HG02938 (cell line): ENCODE results near the gene TPRN.

ENCODE experiments used
- ATAC-seq: cut with Tn5 transposase; IDR thresholded peaks from one replicate; pipeline ENCODE4 v1.9.1; 2021; ENCODE audit warnings: mild to moderate bottlenecking, moderate library complexity; ENCODE audit not compliant: unreplicated experiment

TPRN gene

DNA sequence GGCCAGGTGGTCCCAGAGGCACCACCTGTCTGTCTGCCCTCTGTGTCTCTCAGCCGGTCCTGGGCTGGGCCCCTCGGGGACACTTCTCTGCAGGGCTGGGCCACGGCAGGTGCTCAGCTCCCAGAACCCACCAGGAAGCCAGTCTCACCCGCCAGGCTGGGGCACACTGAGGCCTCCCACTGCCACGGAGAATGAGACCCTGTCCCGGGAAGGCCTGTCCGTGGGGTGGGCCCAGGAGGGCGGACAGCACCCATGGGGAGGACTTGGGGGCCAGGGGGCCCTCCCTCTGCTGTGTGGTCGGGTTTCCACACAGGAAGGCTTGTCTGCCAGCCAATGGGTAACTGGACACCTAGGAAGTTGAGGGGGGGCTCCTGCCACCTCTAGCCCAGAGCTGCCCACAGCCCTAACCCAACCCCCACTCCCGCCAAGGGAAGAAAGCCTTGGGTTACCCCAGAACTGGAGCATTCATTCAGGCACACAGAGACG, 36.4 kb upstream of the TPRN start:
- no peak for ATAC-seq

DNA sequence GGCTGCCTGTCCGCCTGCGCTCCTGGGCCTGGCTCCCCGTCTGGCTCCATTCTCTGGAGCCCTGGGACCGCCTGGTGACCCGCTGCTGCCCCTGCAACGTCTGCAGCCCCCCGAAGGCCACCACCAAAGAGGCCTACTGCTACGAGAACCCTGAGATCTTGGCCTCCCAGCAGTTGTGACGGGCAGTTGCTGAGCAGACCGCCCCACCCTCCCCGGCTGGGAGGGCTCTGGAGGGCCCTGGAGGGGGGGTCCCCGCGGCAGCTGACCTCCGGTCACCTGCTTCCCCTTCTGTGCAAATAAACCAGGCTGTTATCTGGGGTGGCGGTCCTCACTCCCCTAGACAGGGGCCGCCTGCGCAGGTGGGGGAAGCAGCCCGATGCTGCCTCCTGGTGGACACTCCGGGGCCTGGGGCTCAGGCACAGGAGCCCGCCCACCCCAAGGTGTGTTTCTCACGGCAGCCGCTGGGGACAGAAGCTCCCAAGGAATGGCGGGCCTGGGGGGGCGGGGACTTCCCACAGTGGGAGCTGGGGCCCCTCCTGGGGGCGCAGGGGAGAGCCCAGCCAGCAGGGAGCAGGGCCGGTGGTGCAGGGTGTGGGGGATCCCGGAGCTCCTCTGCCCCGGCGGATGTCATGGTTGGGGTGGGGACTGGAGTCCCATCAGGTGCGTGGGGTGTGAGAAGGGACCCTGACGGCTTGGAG, 35.8 kb upstream of the TPRN start:
- ATAC-seq = no peak

GRCh38 chr9:137235424-137236237, 35.1 kb upstream of the TPRN start:
- ATAC-seq = no peak

- no peak for ATAC-seq
Observed at GRCh38 chr9:137234758-137235423, 34.4 kb upstream of the TPRN start.

- ATAC-seq = no peak
Observed at GRCh38 chr9:137234055-137234697, 33.6 kb upstream of the TPRN start.

GRCh38 chr9:137233143-137233980, 32.8 kb upstream of the TPRN start:
- no peak for ATAC-seq

DNA sequence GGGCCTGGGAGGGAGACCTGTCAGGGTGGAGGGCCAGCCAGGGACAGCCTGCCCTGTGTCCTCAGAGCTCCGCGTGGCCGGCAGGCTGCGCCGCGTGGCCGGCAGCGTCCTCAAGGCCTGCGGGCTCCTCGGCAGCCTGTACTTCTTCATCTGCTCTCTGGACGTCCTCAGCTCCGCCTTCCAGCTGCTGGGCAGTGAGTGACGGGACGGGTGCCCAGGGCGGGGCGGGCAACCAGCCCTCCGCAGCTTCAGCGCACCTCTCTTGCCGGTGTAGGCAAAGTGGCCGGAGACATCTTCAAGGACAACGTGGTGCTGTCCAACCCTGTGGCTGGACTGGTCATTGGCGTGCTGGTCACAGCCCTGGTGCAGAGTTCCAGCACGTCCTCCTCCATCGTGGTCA, 32.0 kb upstream of the TPRN start:
- ATAC-seq = no peak

- no peak for ATAC-seq
Observed at GRCh38 chr9:137232101-137232500, 31.6 kb upstream of the TPRN start.

DNA sequence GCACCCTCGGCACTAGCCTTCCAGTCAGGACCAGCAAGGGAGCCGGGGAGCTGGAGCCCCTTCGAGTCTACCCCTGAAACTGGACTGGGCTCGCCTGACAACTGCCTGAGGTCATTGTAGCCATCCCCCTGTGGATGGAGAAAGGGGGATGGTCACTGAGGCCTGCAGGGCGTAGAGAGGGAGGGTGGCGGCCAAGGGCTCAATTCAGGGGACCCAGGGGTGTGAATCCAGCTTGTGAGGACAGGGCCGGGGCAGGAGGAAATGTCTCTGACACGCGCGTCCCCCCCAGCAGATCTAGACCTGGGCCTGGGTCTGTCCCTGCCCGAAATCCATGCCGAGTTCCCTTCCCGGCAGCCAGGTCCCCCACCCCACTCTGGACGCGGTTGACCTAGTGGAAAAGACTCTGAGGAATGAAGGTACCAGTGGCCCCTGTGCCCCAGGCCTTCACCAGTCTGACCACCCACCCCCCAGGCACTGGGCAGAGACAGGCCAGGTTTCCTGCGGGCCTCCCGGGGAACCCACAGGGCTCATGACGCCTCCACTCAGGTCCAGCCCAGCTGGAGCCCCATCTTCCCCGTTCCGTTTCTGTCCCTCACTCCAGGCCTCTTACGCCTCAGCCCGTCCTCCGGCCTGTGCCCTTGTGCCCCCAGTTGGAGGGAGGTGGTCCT, 31.0 kb upstream of the TPRN start:
- no peak for ATAC-seq

DNA sequence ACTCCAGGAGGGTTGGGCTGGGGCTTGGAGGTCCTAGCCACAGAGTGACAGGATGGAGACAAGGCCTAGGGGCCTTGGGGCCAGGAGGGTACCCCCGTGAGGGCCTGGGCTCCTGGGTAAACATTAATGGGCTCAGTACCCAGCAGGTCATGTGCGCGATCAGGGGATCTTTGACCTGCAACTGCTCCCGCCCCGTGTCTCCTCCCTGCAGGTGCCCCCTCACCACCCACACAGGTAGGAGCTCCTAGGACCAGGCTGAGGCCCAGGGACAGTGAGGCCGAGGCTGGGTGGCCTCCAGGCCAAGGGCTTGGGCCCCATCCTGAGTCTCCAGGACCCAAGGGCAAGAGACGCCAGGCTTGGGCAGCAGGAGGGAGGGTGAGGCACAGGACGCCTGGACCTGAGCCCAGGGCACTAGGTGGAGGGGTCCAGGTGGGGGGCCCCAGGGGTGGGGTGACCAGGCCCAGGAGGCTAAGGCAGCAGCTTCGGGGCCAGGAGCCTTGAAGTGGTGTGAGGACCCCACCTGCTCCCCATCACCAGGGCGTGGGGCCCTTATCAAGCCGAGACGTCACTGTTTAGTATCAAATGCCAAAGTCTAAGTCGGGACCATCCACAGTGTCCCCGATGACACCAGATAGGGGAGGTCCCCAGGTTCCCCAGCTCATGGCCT, 30.3 kb upstream of the TPRN start, which contains the start of gene SLC34A3:
TSS of gene SLC34A3 (plus strand) at position 197 of the 667 bp plus-strand sequence. CDS start 802 bp downstream, outside the sequence.
- no peak for ATAC-seq

- no peak for ATAC-seq
Observed at GRCh38 chr9:137229903-137230704, 29.6 kb upstream of the TPRN start.

GRCh38 chr9:137228968-137229896, 28.7 kb upstream of the TPRN start:
- ATAC-seq = no peak

DNA sequence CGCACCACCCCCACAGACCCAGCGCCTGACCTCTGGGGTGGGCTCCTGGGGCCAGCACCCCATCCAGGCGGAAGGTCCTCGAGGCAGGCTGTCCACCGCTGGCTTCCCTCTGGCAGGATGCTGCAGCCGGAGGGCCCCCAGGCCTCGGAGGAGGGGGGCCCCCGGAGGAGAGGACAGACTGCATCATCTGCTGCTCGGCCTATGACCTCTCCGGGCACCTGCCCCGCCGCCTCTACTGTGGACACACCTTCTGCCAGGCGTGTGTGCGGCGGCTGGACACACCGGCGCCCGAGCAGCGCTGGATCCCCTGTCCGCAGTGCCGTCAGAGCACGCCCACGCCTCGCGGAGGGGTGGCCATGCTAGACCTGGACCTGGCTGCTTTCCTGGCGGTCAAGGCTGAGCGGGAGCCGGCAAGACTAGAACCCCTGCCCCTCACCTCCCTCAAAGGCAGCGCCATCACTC, 28.0 kb upstream of the TPRN start:
- ATAC-seq = no peak

GRCh38 chr9:137227853-137228505, 27.4 kb upstream of the TPRN start:
- ATAC-seq = no peak

GRCh38 chr9:137227054-137227852, 26.7 kb upstream of the TPRN start, which contains the start of gene RNF224:
TSS of gene RNF224 (plus strand) at chr9:137227502. CDS start at chr9:137228336, 834 bp downstream.
- ATAC-seq = no peak
